GM18858 (cell line): ENCODE measurements around the gene CYS1.
"Not testable (repeated sequence)": the region's sequence is repeated elsewhere in the genome, so short reads cannot be mapped to it uniquely, and the experiment has no call there.

ENCODE experiments used
- ATAC-seq: cut with Tn5 transposase; IDR thresholded peaks from one replicate; pipeline ENCODE4 v1.9.1; 2021; ENCODE audit not compliant: unreplicated experiment

Gene CYS1

GRCh38 chr2:10079870-10080535, at the start of gene CYS1:
TSS of gene CYS1 (minus strand) at chr2:10080411. CDS start at chr2:10080223, 188 bp downstream.
- ATAC-seq, result no peak

- no peak for ATAC-seq
Measured at GRCh38 chr2:10129490-10129889, 49.3 kb upstream of the CYS1 start.

- no peak for ATAC-seq
Measured at GRCh38 chr2:10128420-10128819, 48.2 kb upstream of the CYS1 start.

GRCh38 chr2:10126632-10127026, 46.4 kb upstream of the CYS1 start:
- ATAC-seq, result no peak

- ATAC-seq, result no peak
Measured at GRCh38 chr2:10125842-10126631, 45.8 kb upstream of the CYS1 start.

- ATAC-seq, result no peak
Measured at GRCh38 chr2:10124538-10125045, 44.4 kb upstream of the CYS1 start.

- no peak for ATAC-seq
Measured at GRCh38 chr2:10123281-10123680, 43.1 kb upstream of the CYS1 start.

- peak; percentile 64 for ATAC-seq
Measured at GRCh38 chr2:10122500-10123280, 42.5 kb upstream of the CYS1 start, which contains the start of gene RRM2. TSS of gene RRM2 (plus strand) at chr2:10122739. CDS start at chr2:10122799, 60 bp downstream.

- no peak for ATAC-seq
Measured at GRCh38 chr2:10120877-10121574, 40.8 kb upstream of the CYS1 start.

- no peak for ATAC-seq
Measured at GRCh38 chr2:10120158-10120876, 40.1 kb upstream of the CYS1 start.

GRCh38 chr2:10119601-10120157, 39.5 kb upstream of the CYS1 start:
- no peak for ATAC-seq

GRCh38 chr2:10119027-10119325, 38.8 kb upstream of the CYS1 start:
- ATAC-seq, result no peak

- no peak for ATAC-seq
Measured at GRCh38 chr2:10109311-10109710, 29.1 kb upstream of the CYS1 start.

GRCh38 chr2:10104906-10105305, 24.7 kb upstream of the CYS1 start:
- ATAC-seq, result not testable (repeated sequence)

- no peak for ATAC-seq
Measured at GRCh38 chr2:10103179-10103578, 23.0 kb upstream of the CYS1 start.

- no peak for ATAC-seq
Measured at GRCh38 chr2:10101491-10101890, 21.3 kb upstream of the CYS1 start.

- ATAC-seq, result no peak
Measured at GRCh38 chr2:10097352-10098148, 17.3 kb upstream of the CYS1 start.

GRCh38 chr2:10096641-10097040, 16.4 kb upstream of the CYS1 start:
- ATAC-seq, result no peak

GRCh38 chr2:10095175-10095574, 15.0 kb upstream of the CYS1 start:
- no peak for ATAC-seq
